NCI-H2171 treated with DMSO at 0.1 percent for 48 hours (cell line): ENCODE measurements around the gene FOSL1.
"Not testable (repeated sequence)": the region's sequence is repeated elsewhere in the genome, so short reads cannot be mapped to it uniquely, and the experiment has no call there.

Experiments
- DNase-seq: peaks from one replicate; lab custom pipeline; 2025; lab: John Stamatoyannopoulos, UW

The FOSL1 gene

DNA sequence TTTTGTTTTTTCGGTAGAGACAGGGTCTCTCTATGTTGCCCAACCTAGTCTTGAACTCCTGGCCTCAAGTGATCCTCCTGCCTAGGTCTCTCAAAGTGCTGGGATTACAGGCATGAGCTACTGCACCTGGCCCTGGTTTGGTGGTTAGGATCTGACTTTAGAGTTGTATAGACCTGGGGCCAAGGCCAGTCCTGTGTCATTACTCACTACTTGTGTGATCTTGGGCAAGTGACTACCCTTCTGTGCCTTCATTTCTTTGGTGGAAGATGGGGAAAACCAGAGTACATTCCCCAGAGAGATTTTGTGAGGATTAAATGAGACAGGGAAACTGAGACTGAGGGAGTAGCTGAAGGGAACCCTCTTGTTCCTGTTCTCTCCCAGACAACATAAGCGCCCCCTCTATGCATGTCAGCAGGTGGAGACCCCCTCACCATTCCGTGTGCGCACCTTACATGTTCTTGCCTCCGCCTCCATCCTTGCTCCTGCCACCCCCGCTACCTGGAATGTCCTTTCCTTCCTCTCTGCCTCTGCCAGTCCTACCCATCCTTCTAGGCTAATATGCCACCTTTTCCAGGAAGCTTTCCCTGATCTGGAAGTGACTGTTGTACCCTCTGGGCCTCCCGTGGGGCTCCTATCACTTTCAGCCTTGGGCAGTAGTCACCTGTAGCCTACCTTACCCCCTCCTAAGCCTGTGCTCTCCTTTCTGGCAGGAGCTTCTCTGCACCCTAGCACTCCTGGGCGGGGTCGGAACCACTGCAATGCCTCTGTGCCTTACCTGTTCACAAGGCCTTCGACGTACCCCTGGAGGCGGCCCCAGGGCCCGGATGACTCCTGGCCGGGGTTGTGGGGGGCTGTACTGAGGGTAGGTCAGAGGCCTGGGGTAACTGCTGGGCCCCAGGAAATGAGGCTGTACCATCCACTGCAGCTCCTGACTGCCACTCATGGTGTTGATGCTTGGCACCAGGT lies 3.9 kb downstream of the FOSL1 start:
- no peak for DNase-seq

DNA sequence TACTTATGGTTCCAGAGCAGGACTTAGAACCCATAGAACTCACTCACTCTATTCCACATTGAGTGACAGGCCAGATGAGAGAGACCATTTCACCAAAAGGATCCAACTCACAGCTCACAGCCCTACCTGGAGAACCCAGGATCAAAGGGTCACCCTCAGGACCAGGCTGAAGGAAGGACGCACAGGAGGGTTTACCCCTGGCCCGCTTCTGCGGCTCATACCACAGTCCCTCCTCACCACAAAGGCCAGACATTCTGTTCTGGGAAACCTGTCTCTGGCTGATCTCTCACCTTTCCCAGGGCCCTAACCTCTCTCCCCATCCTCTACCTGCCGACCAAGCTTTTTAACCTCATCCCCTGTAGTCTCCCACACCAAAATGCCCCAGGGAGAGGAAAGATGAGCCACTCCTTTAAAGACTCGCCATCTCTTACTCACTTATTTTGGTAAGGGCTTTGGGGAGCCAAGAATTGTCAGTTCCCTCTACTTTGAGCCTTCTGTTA lies 4.7 kb downstream of the FOSL1 start:
- DNase-seq, result no peak

DNA sequence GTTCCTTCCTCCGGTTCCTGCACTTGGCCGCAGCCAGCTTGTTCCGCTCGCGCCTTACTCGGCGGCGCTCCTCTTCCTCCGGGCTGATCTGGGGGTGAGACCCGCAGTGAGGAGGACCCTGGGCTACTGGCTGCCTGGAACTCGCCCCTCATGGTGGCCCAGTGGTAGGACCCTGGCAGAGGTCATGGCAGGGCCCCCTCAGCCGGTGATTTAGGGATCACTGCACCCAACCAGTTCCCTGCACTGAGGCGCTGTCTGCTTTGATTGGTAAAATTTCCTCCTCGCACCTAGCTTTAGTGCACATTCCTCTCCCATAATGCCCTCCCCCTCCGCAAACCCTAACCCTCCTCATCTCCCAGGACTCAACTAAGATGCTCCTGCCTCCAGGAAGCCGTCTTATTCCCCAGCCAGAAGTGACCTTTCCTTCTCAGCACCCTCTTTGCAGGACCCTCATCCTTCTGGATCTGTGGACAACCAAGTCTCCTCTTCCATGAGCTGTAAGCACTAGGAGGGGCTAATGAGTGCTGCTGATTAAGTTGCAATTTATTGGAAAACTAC lies 6.1 kb downstream of the FOSL1 start:
- no peak for DNase-seq

DNA sequence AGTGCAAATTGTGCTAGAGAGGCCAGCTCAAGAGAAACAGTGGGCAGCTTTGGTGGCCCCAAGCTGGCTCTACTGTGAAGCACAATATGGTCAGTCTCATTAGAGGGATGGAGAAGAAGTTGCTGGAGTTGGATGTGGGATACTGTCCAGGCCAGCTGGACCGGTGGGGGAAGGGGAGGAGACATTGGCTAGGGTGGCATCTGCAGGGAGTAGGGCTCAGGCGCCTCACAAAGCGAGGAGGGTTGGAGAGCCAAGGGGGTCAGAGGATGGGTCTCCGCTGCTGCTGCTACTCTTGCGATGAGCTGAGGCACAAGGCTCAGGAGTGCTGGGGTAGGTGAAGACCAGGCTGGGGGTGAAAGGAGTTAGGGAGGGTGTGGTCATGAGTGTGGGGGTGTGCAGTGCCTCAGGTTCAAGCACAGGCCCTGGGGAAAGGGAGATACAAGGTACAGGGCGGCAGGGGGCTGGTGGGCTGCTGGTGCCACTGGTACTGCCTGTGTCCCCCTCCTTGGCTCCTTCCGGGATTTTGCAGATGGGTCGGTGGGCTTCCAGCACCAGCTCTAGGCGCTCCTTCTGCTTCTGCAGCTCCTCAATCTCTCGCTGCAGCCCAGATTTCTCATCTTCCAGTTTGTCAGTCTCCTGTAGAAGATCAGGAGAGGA lies 7.4 kb downstream of the FOSL1 start:
- no peak for DNase-seq

DNA sequence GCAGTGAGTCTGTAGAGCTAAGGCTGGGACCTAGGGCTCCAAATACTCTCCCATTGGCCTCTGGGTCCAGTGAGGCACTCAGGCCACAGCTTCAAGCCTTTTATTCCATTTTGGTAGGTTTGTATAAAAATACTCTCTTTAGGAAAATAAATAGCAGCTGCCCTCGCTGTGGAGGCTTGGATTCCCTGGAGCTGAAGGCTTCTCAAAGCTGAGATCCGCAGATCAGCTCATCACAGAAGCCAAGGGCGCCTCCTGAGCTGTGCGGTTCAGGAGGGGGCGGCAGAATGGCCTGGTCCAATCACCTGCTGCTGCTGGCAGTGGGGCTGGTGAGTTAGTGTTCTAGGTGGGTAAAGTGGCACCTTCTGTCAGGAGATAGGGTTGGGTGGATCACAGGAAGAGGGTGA lies 8.0 kb downstream of the FOSL1 start:
- not testable (repeated sequence) for DNase-seq

DNA sequence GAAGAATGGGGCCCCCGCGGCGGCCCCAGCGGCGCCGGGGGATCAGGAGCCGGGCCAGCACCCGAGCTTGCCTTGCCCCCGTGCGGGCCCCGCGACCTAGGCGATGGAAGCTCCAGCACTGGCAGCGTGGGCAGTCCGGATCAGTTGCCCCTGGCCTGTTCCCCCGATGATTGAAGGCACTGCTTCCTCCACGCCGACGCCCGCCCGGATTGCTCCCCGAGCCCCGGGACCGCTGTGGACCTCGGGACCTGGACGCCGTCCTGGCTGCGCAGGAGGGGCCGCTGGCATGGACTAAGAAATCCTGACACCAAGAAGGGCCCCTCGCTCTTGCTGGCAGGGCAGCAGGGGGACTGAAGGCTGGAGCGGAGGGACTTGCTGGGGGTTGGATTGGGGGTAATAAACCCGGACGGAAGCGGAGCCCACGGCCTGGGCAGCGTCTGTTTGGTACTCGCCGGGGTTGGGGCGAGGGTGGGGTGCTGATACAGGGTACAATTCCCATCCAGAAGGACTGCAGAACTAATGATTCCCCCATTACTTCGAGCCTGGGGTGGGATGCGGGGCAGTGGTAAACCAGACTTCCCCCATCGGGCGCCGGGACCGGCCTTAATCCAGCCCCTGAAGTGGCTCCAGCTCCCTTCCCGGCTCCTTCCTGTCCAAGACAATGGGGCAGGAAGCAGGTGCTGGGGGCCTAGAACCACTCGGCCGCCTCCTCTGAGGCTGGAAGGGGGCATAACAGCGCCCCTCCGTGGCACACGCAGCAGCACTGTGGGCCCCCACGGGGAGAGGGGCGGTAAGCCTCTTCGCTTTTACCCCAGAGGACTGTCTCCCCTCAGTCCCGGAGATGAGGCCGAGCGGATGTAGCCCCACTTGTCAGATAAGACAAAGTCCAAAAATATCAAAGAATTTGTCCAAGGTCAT lies 8.7 kb downstream of the FOSL1 start:
- no peak for DNase-seq

DNA sequence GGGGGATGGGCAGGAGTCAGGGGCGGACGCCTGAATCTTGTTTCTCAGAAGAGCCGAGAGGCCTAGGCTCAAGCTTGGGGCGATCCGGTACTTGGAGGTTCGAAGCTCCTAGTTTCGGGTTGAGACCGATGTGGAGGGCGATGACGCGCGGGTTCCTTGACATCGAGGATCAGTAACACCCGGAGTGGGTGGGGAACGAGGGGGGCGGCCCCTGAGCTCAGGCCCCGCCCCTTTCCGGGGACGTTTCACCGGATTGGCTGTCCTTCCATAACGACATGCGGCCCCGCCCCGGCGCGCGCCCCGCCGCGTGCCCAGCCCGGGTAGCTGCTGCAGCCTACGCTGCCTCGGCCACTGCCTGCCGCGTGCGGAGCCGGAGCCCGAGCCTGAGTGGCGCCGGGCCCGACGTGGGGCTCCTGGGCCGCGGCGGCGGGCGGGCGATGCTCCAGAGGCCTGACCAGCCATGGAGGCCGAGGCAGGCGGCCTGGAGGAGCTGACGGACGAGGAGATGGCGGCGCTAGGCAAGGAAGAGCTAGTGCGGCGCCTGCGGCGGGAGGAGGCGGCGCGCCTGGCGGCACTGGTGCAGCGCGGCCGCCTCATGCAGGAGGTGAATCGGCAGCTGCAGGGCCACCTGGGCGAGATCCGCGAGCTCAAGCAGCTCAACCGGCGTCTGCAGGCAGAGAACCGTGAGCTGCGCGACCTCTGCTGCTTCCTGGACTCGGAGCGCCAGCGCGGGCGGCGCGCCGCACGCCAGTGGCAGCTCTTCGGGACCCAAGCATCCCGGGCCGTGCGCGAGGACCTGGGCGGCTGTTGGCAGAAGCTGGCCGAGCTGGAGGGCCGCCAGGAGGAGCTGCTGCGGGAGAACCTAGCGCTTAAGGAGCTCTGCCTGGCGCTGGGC lies 9.6 kb downstream of the FOSL1 start, which contains the start of gene CCDC85B:
Gene CCDC85B, plus strand, starts transcription at position 350 of the 895 bp plus-strand sequence. Its CDS starts 111 bp downstream, at position 461.
- DNase-seq, result peak; percentile 92

DNA sequence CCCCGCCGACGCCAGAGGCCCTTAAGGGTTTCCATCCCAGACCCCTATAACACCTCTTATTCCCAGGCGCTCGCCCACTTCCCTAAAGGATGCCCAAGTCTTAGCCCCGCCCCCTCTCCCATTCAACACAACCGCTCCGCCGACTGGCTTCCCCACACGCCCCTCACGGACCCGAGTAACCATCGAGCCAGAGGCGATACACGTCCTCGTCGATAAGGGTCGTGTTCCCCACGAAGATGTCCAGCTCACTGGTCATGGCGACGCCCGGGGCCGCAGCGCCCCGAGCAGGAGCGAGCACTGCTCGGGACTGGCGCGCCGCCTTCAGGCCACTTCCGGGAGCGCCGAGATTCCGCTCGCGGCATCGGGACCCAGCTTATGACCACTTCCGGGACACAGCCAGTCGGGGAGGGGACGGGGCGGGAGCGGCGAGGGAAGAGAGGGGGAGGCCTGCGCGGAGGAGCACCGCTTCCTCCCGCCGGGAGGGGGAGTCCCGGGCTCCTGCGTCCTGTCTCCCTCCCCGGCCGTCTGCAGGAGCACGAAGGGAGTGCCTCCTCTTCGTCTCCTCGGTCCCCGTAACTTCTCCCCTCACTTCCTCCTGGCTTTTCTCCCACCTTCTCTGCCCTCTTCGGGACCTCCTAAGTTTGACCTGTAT lies 11.9 kb downstream of the FOSL1 start, which contains the start of gene FIBP:
Gene FIBP, minus strand, starts transcription at position 309 of the 652 bp plus-strand sequence. Its CDS starts 53 bp downstream, at position 256.
- peak; percentile 94 for DNase-seq

DNA sequence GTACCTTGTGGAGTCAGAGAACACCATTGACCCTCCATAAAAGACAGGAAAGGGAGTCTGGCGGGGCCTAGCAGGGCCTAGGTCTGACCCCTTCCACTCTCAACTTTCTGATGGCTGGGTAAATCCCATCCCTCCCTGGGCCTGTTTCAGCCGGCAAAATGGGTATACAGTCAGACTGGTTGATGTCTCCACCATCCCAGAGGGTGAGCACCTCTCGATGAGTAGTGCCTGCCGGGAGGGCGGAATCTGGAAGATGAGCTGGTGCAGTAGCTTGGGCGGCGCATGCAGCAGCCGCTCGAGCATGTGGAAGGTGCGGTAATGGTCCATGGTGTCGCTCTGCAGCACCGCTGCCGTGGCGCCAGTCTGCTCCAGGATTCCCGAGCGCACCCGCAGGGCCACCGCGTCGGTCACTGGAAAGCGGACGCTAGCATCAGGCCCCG lies 12.4 kb downstream of the FOSL1 start:
- no peak for DNase-seq

DNA sequence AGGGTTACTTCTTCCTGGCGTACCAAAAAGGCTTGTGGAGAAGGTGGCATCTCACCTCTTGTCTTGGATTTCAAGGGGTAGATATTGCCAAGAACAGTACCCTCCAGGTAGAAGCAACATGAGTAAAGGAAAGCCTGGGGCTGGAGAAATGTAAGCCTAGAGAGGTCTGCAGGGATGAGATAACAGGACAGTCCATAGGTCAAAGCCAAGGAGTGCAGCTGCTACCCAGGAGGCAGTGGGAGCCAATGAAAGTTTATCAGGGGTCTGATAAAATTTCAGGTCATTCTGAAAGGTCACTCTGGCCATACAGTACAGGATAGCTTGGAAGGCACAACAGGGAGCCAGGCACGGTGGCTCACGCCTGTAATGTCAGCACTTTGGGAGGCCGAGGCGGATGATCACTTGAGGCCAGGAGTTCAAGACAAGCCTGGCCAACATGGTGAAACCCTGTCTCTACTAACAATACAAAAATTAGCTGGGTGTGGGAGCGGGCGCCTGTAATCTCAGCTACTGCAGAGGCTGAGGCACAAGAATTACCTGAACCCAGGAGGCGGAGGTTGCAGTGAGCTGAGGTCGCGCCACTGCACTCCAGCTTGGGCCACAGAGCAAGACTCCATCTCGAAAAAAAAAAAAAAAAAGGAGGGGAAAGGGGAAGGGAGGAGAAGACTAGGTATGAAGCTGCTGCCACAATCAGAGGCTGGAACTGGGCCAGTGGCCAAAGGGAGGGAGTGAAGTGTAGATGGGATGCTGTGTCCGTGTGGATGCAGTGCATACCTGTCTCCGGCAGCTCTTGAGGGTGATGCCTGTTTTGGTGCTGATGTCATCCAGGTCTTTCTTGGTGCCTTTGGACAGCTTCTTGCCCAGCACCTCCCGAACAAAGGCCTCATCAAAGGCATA lies 13.1 kb downstream of the FOSL1 start:
- DNase-seq, result no peak

DNA sequence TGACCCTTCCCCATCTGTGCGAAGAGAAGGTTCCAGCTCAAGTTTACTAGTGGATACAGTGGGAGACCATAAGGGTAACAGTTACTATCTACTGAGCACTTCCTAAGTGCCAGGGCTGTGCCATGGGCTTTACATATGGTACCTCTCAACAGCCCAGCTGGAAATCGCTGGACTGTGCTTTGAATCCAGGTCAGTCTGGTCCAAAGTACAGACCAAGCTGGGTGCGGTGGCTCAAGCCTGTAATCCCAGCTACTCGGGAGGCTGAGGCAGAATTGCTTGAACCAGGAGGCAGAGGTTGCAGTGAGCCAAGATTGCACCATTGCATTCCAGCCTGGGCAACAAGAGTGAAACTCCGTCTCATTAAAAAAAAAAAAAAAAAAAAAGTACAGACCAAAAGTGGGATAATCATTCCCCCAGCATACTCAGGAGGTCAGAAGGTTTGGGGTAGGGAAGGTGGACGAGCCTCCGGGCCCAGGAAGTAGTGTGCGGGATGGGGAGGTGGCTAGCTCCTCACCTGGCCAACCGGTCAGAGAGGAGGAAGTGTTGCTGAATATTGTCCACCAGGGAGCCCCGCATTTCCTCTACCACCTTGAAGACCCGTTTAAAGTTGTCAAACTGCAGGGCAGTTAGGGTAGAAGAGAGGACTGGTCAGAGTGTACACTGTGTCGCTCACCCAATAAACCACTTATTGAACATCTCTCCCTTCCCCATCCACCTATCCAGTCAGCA lies 14.2 kb downstream of the FOSL1 start:
- DNase-seq, result no peak

DNA sequence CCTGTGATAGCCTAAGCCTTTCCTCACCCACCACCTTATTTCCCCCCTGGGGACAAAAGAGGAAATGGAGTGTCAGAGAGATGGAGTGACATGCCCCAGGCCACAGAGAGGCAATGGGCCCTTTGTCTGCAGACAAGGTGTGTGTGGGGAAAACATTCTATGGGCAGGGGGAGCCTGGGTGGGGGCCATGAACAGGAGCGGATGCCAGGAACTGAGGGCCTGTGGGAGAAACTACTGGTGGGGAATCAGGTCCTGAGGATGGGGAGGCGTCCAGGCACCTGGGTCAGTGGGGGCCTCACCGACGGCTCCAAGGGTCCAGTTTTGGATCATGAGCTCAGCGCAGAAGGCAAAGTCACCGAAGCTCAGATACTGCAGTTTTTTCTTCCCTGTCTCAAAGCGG lies 15.0 kb downstream of the FOSL1 start:
- no peak for DNase-seq

DNA sequence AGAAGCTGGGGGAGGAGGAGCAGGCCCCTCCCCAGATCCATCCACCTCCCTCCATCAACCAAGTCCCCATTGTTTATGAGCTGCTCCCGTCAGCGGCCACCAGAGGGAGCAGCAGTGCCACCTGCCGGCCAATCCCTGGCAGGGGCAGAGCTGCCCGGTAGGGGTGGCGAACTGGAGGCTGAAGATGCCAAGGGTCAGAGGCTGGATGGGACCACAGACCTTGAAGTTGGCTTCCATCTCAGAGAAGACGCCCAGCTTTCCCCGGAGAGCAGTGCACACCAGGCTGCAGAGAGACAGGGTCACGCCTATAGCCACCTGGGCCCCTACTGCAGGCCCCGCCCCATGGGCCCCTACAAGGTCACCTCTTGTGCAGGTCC lies 15.5 kb downstream of the FOSL1 start:
- DNase-seq, result peak; percentile 49

DNA sequence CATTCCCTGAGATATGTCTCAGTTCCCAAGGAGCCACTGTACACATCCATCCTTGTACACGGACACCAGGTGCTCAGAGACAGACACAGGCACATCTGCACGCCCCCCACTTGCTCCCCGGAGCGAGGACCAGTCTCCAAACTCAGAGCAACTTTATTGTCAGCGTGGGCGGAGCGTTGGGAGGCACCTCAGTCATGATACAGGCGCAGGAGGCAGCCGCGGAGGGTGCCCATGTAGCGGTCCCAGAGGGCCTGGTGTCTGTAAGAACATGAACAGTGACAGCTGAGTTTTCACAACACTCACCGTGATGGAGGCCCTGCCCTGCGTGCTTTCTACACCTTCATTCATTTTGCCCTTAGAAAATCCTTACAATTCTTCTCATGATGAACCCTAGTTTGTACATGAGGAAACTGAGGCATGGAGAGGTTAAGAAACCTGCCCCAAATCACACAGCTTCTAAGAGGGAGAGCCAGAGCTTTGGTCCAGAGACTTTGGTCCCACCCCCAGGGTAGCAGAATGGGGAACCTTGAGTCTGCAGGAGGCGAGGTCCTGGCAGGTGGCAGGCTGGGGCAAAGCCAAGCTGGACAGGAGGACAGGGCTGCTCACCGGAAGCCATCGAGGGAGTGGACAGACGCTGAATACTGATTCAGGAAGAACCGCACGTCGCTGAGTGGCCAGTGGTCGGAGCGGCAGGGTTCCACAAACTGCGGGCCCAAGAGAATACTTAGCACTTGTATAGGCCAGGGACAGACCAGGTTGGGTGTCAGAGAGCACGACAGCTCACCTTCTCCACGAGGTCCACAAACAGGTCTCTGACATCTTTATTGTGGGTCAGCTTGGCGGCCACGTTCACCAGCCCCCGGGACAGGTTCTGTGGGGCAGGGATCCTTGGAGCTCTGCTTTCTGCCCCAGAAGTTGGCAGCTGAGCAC lies 16.1 kb downstream of the FOSL1 start:
- DNase-seq, result no peak

DNA sequence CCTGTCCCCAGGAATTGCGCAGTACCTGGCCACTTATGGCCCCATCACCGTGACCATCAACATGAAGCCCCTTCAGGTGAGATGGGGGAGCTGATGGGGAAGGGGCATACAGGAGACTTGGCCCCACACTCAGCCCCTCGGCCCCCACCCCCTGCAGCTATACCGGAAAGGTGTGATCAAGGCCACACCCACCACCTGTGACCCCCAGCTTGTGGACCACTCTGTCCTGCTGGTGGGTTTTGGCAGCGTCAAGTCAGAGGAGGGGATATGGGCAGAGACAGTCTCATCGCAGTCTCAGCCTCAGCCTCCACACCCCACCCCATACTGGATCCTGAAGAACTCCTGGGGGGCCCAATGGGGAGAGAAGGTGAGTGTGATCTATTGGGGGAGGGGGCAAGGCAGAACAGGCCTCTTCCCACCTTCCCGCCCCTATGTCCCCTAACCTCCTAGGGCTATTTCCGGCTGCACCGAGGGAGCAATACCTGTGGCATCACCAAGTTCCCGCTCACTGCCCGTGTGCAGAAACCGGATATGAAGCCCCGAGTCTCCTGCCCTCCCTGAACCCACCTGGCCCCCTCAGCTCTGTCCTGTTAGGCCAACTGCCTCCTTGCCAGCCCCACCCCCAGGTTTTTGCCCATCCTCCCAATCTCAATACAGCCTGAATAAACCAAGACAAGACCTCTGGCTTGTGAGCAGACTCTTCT lies 17.0 kb downstream of the FOSL1 start:
- no peak for DNase-seq
